ENCODE results near the gene RNF207.

DNA sequence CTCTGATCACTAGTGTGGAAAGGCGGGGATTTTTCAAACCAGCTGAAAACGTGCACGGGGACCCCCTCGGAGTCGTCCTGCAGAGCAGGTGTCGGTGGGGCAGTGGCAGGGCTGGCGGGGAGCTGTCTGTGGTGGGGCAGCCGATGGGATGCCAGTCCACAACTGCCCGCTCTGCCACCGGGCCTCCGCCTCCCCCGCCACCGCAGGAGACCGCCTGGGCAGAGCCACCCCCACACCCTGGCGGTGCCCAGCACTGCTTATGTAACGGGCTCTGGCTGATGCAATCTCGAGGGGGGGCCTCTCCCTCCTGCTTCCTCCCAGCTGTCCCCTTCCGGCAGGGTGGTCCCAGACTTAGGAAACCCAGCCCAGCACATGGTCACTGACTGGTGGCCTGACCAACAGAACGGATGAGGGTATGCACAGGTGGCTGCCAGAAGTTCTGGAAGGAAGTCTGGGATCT is 35.1 kb upstream of the RNF207 start:
- TF ChIP-seq SIN3A (IDR thresholded peaks at IDR 0.05; ENCODE audit: borderline replicate concordance, low read depth, low read length), result no peak
- TF ChIP-seq, protein P1, sequence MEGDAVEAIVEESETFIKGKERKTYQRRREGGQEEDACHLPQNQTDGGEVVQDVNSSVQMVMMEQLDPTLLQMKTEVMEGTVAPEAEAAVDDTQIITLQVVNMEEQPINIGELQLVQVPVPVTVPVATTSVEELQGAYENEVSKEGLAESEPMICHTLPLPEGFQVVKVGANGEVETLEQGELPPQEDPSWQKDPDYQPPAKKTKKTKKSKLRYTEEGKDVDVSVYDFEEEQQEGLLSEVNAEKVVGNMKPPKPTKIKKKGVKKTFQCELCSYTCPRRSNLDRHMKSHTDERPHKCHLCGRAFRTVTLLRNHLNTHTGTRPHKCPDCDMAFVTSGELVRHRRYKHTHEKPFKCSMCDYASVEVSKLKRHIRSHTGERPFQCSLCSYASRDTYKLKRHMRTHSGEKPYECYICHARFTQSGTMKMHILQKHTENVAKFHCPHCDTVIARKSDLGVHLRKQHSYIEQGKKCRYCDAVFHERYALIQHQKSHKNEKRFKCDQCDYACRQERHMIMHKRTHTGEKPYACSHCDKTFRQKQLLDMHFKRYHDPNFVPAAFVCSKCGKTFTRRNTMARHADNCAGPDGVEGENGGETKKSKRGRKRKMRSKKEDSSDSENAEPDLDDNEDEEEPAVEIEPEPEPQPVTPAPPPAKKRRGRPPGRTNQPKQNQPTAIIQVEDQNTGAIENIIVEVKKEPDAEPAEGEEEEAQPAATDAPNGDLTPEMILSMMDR (IDR thresholded peaks at IDR 0.05), result no peak
- TF ChIP-seq EZH2phosphoT487 (IDR thresholded peaks at IDR 0.05; ENCODE audit: borderline replicate concordance, low read depth), result no peak
- no peak for TF ChIP-seq REST (IDR thresholded peaks at IDR 0.05; ENCODE audit: low read depth, low read length)
- TF ChIP-seq EP300 (IDR thresholded peaks at IDR 0.05; ENCODE audit: borderline replicate concordance in 1 of 2, low read depth in 1 of 2, low read length in 1 of 2), result no peak
- no peak for TF ChIP-seq CHD2 (IDR thresholded peaks at IDR 0.05; ENCODE audit: low read length, partially characterized antibody)
- TF ChIP-seq, protein P2, sequence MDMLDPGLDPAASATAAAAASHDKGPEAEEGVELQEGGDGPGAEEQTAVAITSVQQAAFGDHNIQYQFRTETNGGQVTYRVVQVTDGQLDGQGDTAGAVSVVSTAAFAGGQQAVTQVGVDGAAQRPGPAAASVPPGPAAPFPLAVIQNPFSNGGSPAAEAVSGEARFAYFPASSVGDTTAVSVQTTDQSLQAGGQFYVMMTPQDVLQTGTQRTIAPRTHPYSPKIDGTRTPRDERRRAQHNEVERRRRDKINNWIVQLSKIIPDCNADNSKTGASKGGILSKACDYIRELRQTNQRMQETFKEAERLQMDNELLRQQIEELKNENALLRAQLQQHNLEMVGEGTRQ (IDR thresholded peaks at IDR 0.05; ENCODE audit: borderline replicate concordance, low read depth, low read length), result no peak
- no peak for TF ChIP-seq GABPA (IDR thresholded peaks at IDR 0.05; ENCODE audit: low read depth)

Measured in SK-N-SH (cell line).